NCI-H146 treated with DMSO at 0.1 percent for 48 hours (cell line): ENCODE measurements around the gene GJB1.
"Not testable (repeated sequence)": the region's sequence is repeated elsewhere in the genome, so short reads cannot be mapped to it uniquely, and the experiment has no call there.

Experiments used
- DNase-seq: peaks from one replicate; lab custom pipeline; 2025; ENCODE audit not compliant: unreplicated experiment; lab: John Stamatoyannopoulos, UW

Gene GJB1

DNA sequence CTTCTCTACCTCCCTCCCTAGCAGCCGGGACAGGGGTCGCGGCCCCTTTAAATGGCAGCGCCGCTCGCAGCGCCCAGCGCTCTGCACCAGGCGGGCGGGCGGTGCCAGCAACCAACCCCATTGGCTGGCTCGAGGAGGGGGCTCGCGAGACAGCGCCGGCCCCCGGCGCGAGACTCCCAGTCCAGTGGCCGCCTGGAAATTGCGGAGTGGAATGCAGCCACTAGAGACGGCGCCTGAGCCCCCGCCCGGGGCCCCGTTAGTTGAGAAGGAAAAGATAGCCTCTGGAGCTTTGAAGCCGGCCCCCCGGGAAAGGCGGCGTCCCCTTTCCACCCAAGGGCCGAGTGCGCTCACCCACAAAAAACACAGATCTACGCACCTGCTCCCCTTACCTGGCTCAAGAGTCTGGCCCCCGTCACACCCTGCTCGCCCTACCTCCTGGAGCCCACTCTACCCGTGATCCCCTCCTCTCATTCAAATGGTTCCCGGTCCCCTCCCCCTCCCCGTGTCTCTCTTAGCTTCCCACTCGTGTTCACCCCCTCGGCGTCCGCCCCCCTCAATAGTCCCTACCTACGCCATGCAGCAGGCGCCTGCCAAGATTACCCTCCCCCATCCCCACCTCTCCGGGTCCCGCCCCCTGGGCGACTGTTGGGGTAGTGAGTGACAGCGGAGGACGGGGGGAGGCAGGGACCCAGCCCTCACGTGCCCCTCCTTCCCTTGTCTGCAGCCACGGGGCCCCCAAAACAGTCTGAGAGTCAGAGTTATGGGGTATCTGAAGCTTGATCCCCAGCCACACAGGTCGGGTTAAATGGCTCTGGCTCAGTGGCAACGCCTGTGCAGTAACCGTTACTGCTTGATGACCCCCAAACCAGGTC is 31.3 kb downstream of the GJB1 start, which contains the start of gene ZMYM3:
Gene ZMYM3, minus strand, starts transcription at position 49 of the 872 bp plus-strand sequence. CDS start 885 bp downstream, outside the sequence.
- DNase-seq = peak; percentile 66

DNA sequence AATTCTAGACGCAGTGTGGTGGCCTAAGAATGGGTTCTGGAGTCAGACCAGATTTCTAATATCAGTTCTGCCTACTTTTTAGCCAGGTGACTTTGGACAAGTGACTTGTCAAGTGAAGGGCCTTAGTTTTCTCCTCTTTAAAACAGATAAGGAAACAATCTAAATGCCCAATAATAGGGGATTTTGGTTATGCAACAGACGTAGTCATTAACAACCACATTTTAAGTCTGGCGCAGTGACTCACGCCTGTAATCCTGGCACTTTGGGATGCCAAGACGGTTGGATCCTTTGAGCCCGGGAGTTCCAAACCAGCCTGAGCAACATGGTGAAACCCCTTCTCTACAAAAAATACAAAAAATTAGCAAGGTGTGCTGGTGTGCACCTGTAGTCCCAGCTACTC is 33.0 kb downstream of the GJB1 start:
- no peak for DNase-seq

DNA sequence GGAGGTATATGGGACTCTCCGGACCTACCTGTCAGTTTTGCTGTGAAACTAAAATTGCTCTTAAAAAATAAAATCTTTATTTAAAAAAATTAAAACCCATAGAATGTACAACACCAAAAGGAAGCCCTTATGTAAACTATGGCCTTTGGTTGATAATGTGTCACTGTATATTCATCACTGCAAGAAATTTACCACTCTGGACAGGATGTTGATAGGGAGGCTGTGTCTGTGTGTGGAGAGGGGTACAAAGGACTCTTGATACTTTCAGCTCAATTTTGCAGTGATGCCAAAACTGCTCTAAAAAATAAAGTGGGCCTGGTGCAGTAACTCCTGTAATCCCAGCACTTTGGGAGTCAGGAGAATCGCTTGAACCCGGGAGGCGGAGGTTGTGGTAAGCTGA is 33.8 kb downstream of the GJB1 start:
- no peak for DNase-seq

DNA sequence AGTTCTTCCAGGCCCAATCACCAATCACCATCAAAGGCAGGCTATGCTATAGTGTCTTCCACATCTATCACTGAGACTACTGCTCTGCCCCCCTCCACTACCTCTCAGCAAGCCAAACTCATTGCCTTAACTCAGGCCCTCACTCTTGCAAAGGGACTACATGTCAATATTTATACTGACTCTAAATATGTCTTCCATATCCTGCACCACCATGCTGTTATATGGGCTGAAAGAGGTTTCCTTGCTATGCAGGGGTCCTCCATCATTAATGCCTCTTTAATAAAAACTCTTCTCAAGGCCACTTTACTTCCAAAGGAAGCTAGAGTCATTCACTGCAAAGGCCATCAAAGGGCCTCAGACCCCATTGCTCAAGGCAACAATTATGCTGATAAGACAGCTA is 45.6 kb downstream of the GJB1 start:
- not testable (repeated sequence) for DNase-seq

DNA sequence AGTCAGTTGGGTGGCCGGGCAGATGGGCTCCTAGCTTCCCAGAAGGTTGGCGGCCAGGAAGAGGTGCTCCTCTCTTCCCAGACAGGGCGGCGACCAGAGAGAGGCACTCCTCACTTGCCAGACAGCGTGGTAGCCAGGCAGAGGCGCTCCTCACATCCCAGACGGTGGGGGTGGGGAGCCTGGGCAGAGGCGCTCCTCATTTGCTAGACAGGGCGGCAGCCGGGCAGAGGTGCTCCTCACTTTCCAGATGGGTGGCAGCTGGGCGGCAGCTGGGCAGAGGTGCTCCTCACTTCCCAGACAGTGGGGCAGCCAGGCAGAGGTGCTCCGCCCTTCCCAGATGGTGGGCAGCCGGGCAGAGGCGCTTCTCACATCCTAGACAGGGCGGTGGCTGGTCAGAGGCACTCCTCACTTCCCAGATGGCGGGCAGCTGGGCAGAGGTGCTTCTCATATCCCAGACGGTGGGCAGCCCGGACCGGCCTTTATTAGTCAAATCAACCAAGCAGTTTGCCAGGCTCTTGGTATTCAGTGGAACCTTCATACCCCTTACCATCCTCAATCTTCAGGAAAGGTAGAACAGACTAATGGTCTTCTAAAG is 46.9 kb downstream of the GJB1 start:
- no peak for DNase-seq

DNA sequence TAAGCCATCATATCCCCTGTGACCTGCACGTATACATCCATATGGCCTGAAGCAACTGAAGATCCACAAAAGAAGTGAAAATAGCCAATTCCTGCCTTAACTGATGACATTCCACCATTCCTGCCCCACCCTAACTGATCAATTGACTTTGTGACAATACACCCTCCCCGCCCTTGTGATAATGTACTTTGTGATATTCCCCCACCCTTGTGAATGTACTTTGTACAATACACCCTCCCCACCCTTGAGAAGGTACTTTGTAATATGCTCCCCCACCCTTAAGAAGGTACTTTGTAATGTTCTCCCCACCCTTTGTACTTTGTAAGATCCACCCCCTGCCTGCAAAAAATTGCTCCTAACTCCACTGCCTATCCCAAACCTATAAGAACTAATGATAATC is 49.3 kb downstream of the GJB1 start:
- DNase-seq = not testable (repeated sequence)
